ENCODE measurements around the gene BCOR.

GRCh38 chrX:40021647-40022046 lies 76.1 kb downstream of the BCOR start:
- TF ChIP-seq CTCF (IDR thresholded peaks at IDR 0.05) (no peak), POLR2A (IDR thresholded peaks at IDR 0.05) (no peak)
